WTC11 (cell line): ENCODE data around the gene SLC12A2. TPM values are rescaled to one million over a fixed set of nuclear protein-coding genes. Genes with fewer than 3 reads are reported as not detected.

ENCODE experiments used
- ATAC-seq: fragments of 200-7000 bp; cut with Tn5 transposase; 2 replicates; pipeline ENCODE4 v1.10.0; 2021; ENCODE audit warnings: mild to moderate bottlenecking, moderate library complexity
- CTCF ChIA-PET: fragments of 300-600 bp; sonication (Branson Sonifier 250); formaldehyde crosslinking; loops from one replicate; lab custom pipeline; 2021; ENCODE audit warnings: antibody characterized with exemption; lab: Charles Lee
- POLR2A ChIA-PET: fragments of 350-600 bp; sonication (Branson Sonifier 250); formaldehyde crosslinking; loops from one replicate; lab custom pipeline; 2021; ENCODE audit warnings: antibody characterized with exemption; lab: Charles Lee
- DNase-seq: peaks from one replicate; pipeline ENCODE4 v3.0.0; 2021; ENCODE audit warnings: low spot score
- H3K27ac Mint-ChIP-seq: 2 replicates; pipeline ENCODE4 v1.8.0; 2021; ENCODE audit warnings: mixed read lengths
- H3K27me3 Mint-ChIP-seq: 2 replicates; pipeline ENCODE4 v1.8.0; 2021; ENCODE audit warnings: low read depth, mild to moderate bottlenecking, moderate library complexity, mixed read lengths
- H3K36me3 Mint-ChIP-seq: 2 replicates; pipeline ENCODE4 v1.8.0; 2021; ENCODE audit warnings: mixed read lengths
- H3K4me1 Mint-ChIP-seq: 2 replicates; pipeline ENCODE4 v1.8.0; 2022; ENCODE audit warnings: mixed read lengths
- H3K4me3 Mint-ChIP-seq: 2 replicates; pipeline ENCODE4 v1.8.0; 2021; ENCODE audit warnings: mild to moderate bottlenecking, moderate library complexity, mixed read lengths
- H3K9me3 Mint-ChIP-seq: 2 replicates; pipeline ENCODE4 v1.8.0; 2021; ENCODE audit warnings: mixed read lengths
- ESRRA ChIP-seq: sonication (generic); formaldehyde crosslinking; IDR thresholded peaks from 2 replicates; pipeline ENCODE4 v1.8.1; 2022; ENCODE audit warnings: mild to moderate bottlenecking, missing genetic modification reagents, borderline replicate concordance
- FOXK1 ChIP-seq: sonication (generic); formaldehyde crosslinking; IDR thresholded peaks from 2 replicates; pipeline ENCODE4 v1.8.0; 2022; ENCODE audit warnings: mild to moderate bottlenecking, moderate library complexity, missing genetic modification reagents
- KAT7 ChIP-seq: sonication (generic); formaldehyde crosslinking; IDR thresholded peaks from 2 replicates; pipeline ENCODE4 v1.8.1; 2023; ENCODE audit warnings: missing genetic modification reagents, mild to moderate bottlenecking, borderline replicate concordance
- MAX ChIP-seq: sonication (generic); formaldehyde crosslinking; IDR thresholded peaks from 2 replicates; pipeline ENCODE4 v1.8.0; 2022; ENCODE audit warnings: mild to moderate bottlenecking, missing genetic modification reagents
- NFATC4 ChIP-seq: fragments of 250-450 bp; sonication (Bioruptor Pico); IDR thresholded peaks from 2 replicates; pipeline ENCODE4 v1.9.0; 2021; ENCODE audit warnings: mild to moderate bottlenecking
- SOX15 ChIP-seq: fragments of 250-450 bp; sonication (Bioruptor Pico); IDR thresholded peaks from 2 replicates; pipeline ENCODE4 v1.9.0; 2021; ENCODE audit warnings: mild to moderate bottlenecking
- ZBTB21 ChIP-seq: sonication (generic); formaldehyde crosslinking; IDR thresholded peaks from 2 replicates; pipeline ENCODE4 v1.8.1; 2023; ENCODE audit warnings: mild to moderate bottlenecking, missing genetic modification reagents, borderline replicate concordance
- ZBTB43 ChIP-seq: sonication (generic); formaldehyde crosslinking; IDR thresholded peaks from 2 replicates; pipeline ENCODE4 v1.8.1; 2023; ENCODE audit warnings: mild to moderate bottlenecking, missing genetic modification reagents
- ZMAT4 ChIP-seq: fragments of 250-450 bp; sonication (Bioruptor Pico); IDR thresholded peaks from 2 replicates; pipeline ENCODE4 v1.9.0; 2021; ENCODE audit warnings: mild to moderate bottlenecking
- ZNF121 ChIP-seq: sonication (generic); formaldehyde crosslinking; IDR thresholded peaks from 2 replicates; pipeline ENCODE4 v1.8.0; 2023; ENCODE audit warnings: missing genetic modification reagents
- total RNA-seq: library from RNA; stranded (reverse); gene quantifications from 3 replicates; pipeline ENCODE4 v1.2.3, GENCODE V29; 2021
- TF ChIP-seq, protein P1 (sequence below): fragments of 250-450 bp; sonication (Bioruptor Pico); IDR thresholded peaks from 2 replicates; pipeline ENCODE4 v1.9.0; 2021; ENCODE audit warnings: mild to moderate bottlenecking
- TF ChIP-seq, protein P2 (sequence below): sonication (generic); formaldehyde crosslinking; IDR thresholded peaks from 2 replicates; pipeline ENCODE4 v1.8.0; 2022; ENCODE audit warnings: mild to moderate bottlenecking, missing genetic modification reagents
- TF ChIP-seq, protein P3 (sequence below): sonication (generic); formaldehyde crosslinking; IDR thresholded peaks from 2 replicates; pipeline ENCODE4 v1.8.1; 2022; ENCODE audit warnings: low read depth, mild to moderate bottlenecking, moderate library complexity, missing genetic modification reagents, borderline replicate concordance
- TF ChIP-seq, protein P4 (sequence below): fragments of 250-450 bp; sonication (Bioruptor Pico); IDR thresholded peaks from 2 replicates; pipeline ENCODE4 v2.1.2; 2022; ENCODE audit warnings: mild to moderate bottlenecking, moderate library complexity
- TF ChIP-seq, protein P5 (sequence below): sonication (generic); formaldehyde crosslinking; IDR thresholded peaks from 2 replicates; pipeline ENCODE4 v1.8.0; 2022; ENCODE audit warnings: mild to moderate bottlenecking, missing genetic modification reagents

The SLC12A2 gene
- total RNA-seq, 1 experiment from 2014 or later: 8.4 TPM

DNA sequence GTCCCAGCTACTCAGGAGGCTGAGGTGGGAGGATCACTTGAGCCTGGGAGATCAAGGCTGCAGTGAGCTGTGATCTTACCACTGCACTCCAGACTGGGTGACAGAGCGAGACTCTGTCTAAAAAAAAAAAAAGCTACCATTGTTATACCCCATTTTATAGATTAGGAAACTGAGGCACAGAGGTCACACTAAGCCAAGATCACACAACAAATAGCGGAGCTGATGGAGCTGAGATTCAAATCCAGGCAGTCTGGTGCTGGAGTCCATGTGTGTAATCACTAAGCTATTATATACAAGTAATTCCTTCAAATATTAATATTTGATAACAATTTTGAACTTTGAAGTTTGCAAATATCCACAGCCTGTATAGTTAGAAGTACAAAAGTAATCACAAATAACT, 6.0 kb upstream of the SLC12A2 start:
- ATAC-seq: no peak
- peaks cover 8% of the 10 kb centered on the region; the same call in 1 of the 2 replicates for H3K36me3 Mint-ChIP-seq
- TF ChIP-seq, protein P1, sequence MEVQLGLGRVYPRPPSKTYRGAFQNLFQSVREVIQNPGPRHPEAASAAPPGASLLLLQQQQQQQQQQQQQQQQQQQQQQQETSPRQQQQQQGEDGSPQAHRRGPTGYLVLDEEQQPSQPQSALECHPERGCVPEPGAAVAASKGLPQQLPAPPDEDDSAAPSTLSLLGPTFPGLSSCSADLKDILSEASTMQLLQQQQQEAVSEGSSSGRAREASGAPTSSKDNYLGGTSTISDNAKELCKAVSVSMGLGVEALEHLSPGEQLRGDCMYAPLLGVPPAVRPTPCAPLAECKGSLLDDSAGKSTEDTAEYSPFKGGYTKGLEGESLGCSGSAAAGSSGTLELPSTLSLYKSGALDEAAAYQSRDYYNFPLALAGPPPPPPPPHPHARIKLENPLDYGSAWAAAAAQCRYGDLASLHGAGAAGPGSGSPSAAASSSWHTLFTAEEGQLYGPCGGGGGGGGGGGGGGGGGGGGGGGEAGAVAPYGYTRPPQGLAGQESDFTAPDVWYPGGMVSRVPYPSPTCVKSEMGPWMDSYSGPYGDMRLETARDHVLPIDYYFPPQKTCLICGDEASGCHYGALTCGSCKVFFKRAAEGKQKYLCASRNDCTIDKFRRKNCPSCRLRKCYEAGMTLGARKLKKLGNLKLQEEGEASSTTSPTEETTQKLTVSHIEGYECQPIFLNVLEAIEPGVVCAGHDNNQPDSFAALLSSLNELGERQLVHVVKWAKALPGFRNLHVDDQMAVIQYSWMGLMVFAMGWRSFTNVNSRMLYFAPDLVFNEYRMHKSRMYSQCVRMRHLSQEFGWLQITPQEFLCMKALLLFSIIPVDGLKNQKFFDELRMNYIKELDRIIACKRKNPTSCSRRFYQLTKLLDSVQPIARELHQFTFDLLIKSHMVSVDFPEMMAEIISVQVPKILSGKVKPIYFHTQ (CRISPR knock-in tag): no peak
- TF ChIP-seq, protein P2, sequence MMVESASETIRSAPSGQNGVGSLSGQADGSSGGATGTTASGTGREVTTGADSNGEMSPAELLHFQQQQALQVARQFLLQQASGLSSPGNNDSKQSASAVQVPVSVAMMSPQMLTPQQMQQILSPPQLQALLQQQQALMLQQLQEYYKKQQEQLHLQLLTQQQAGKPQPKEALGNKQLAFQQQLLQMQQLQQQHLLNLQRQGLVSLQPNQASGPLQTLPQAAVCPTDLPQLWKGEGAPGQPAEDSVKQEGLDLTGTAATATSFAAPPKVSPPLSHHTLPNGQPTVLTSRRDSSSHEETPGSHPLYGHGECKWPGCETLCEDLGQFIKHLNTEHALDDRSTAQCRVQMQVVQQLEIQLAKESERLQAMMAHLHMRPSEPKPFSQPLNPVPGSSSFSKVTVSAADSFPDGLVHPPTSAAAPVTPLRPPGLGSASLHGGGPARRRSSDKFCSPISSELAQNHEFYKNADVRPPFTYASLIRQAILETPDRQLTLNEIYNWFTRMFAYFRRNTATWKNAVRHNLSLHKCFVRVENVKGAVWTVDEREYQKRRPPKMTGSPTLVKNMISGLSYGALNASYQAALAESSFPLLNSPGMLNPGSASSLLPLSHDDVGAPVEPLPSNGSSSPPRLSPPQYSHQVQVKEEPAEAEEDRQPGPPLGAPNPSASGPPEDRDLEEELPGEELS (CRISPR knock-in tag): no peak
- TF ChIP-seq MAX (CRISPR knock-in tag) (no peak), FOXK1 (CRISPR knock-in tag) (no peak), ESRRA (CRISPR knock-in tag) (no peak), KAT7 (CRISPR knock-in tag) (no peak), NFATC4 (no peak), ZMAT4 (CRISPR knock-in tag) (no peak), SOX15 (no peak), ZBTB43 (CRISPR knock-in tag) (no peak), ZNF121 (CRISPR knock-in tag) (no peak)
- TF ChIP-seq, protein P3, sequence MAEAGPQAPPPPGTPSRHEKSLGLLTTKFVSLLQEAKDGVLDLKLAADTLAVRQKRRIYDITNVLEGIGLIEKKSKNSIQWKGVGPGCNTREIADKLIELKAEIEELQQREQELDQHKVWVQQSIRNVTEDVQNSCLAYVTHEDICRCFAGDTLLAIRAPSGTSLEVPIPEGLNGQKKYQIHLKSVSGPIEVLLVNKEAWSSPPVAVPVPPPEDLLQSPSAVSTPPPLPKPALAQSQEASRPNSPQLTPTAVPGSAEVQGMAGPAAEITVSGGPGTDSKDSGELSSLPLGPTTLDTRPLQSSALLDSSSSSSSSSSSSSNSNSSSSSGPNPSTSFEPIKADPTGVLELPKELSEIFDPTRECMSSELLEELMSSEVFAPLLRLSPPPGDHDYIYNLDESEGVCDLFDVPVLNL (CRISPR knock-in tag): no peak
- peaks cover 20% of the 10 kb centered on the region for H3K27me3 Mint-ChIP-seq
- no peak overlapping the region for H3K27ac Mint-ChIP-seq
- DNase-seq: no peak
- no peak overlapping the region for H3K4me3 Mint-ChIP-seq
- ChIA-PET CTCF (interaction anchor here (0.7 kb wide), 1 partner anchor 15 kb away, joined by 3 read pairs; no protein-coding TSS in a partner anchor), POLR2A (no interaction called here)
- peaks cover 7% of the 10 kb centered on the region for H3K4me1 Mint-ChIP-seq
- H3K9me3 Mint-ChIP-seq: peaks cover 5% of the 10 kb centered on the region; the same call in 1 of the 2 replicates

DNA sequence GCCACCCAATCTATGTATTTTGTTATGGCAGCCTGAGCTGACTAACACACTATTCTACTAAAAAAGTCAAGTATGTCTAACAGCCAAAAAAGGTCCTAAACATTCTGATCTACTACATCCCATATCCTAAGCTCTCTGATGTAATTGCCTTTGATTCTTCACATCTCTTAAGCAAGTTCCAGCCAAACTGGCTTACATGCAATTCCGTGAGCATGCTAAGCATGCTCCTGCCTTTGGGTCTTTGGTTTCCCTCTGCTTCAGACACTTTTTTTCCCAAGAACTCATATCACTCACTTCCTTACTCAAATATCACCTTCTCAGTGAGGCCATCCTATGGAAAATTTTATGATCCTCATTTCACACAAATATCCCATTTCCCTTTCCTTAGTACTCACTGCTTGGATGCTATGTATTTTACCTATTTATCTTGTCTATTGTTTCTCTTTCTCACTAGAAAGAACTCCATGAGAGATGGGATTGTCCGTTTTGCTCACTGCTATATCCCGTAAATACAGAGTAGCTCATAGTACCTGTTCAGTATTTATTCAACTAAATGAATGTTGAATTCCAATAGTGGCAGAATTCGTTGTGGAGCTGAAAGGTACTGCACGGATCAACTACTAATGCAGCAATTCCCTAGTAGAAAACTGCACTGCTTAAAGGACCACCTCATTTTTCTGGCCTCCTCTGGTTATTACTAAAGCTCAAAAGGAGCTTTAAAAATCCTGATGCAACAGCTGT, 2.3 kb upstream of the SLC12A2 start:
- no peaks in the 10 kb centered on the region for H3K9me3 Mint-ChIP-seq
- H3K27ac Mint-ChIP-seq: no peak overlapping the region
- peaks cover 20% of the 10 kb centered on the region for H3K4me1 Mint-ChIP-seq
- no peaks in the 10 kb centered on the region for H3K36me3 Mint-ChIP-seq
- H3K27me3 Mint-ChIP-seq: peaks cover 44% of the 10 kb centered on the region
- DNase-seq (no peak), ATAC-seq (no peak)
- CTCF ChIA-PET: no interaction called here
- H3K4me3 Mint-ChIP-seq: peak overlapping the region; percentile 79
- POLR2A ChIA-PET: no interaction called here
- TF ChIP-seq, protein P1 (CRISPR knock-in tag): no peak
- TF ChIP-seq KAT7 (CRISPR knock-in tag) (no peak), ESRRA (CRISPR knock-in tag) (no peak), ZBTB21 (CRISPR knock-in tag) (no peak)
- TF ChIP-seq, protein P4, sequence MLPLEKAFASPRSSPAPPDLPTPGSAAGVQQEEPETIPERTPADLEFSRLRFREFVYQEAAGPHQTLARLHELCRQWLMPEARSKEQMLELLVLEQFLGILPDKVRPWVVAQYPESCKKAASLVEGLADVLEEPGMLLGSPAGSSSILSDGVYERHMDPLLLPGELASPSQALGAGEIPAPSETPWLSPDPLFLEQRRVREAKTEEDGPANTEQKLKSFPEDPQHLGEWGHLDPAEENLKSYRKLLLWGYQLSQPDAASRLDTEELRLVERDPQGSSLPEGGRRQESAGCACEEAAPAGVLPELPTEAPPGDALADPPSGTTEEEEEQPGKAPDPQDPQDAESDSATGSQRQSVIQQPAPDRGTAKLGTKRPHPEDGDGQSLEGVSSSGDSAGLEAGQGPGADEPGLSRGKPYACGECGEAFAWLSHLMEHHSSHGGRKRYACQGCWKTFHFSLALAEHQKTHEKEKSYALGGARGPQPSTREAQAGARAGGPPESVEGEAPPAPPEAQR (CRISPR knock-in tag): no peak
- TF ChIP-seq, protein P5, sequence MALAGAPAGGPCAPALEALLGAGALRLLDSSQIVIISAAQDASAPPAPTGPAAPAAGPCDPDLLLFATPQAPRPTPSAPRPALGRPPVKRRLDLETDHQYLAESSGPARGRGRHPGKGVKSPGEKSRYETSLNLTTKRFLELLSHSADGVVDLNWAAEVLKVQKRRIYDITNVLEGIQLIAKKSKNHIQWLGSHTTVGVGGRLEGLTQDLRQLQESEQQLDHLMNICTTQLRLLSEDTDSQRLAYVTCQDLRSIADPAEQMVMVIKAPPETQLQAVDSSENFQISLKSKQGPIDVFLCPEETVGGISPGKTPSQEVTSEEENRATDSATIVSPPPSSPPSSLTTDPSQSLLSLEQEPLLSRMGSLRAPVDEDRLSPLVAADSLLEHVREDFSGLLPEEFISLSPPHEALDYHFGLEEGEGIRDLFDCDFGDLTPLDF (CRISPR knock-in tag): no peak
